ENCODE results near the gene KRTAP12-2.

KRTAP12-2 gene

DNA sequence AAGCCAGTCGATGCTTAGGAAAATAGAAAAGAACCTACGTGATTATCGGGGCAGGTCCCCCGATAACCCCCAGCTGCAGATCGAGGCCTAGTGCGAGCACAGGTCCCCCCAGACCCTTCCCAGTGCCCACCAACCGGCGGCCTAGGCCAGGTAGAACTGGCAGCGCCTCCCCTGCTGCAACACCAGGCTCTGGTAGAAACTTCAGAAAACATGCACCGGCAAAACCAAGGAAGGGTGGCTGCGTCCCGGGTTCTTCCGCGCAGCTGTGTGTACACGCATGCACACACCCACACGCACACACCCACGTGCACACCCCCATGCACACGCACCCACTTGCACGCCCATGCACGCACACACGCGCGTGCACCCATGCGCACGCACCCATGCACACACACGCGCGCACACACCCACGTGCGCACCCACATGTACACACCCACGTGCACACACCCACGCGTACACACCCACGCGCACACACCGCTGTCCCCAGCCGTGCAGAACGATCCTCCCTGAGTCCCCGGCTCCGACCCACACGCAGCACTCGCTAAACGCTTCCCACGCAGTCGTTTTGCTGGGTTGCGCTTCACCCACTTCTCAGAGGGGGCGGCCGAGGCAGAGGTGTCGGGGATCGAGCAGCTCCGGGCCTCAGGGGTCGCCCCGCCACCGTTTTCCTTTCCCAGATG, 39.4 kb upstream of the KRTAP12-2 start:
- TF ChIP-seq CTCF (IDR thresholded peaks at IDR 0.05; ENCODE audit: low read depth, low read length): no peak
- no peak overlapping the region for H3K4me3 ChIP-seq (ENCODE audit: low read depth, low read length)

DNA sequence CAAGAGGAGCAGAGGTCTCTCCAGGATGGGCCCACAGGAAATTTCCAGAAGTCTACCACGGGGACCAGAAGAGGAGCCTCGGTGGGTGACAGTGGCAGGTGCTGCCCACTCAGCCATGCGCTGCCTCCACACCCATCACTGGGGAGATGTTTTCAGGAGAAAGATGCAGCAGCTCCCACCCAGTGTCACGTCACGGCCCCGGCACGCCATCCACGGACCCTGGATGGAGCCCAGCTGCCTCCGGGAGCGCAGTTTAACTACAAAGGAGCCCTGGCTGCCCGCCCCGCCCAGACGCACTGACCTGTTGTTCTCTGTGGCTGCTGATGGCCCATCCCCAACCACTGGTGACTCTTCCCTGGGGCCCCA, 37.9 kb upstream of the KRTAP12-2 start:
- H3K4me3 ChIP-seq (ENCODE audit: low read depth, low read length): no peak overlapping the region
- TF ChIP-seq CTCF (IDR thresholded peaks at IDR 0.05; ENCODE audit: low read depth, low read length): no peak

GRCh38 chr21:44703731-44704635, 37.3 kb upstream of the KRTAP12-2 start:
- no peak overlapping the region for H3K4me3 ChIP-seq (ENCODE audit: low read depth, low read length)
- no peak for TF ChIP-seq CTCF (IDR thresholded peaks at IDR 0.05; ENCODE audit: low read depth, low read length)

DNA sequence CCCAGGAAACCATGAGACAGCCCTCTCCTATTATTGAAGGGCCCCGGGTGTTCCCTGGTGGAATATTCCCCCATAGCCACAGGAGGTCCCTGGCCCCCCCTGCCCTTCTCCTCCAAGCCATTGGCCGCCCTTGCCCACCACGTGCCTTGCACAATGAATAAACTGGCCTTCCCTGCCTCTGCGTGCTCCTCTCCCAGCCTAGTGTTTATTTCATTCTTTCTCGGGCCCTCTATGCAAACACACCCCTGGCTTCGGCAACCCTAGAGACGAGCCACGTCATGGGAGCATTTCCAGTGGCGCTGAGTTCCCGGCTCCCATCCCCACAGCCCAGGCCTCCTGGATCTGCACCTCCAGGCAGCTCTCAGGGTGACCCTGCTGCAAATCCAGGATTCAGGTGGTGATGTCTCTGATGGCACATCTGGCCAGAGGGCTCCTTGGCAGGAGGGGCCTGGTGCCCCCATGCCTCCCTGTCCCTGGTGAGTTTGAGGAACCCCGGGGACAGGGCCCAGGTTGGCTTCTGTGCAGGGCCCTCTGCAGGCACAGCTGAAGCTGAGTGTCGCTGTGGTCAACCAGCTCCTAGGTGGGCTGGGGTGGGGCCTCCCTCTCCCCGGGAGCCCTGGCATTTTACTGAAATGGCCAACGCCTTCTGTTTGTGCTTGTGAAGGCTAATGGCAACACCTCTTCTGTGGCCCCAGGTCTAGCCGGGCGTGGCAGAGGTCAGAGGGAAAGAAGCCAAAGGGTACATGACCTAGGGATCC, 36.4 kb upstream of the KRTAP12-2 start:
- no peak for TF ChIP-seq CTCF (IDR thresholded peaks at IDR 0.05; ENCODE audit: low read depth, low read length)
- H3K4me3 ChIP-seq (ENCODE audit: low read depth, low read length): no peak overlapping the region

GRCh38 chr21:44702111-44702972, 35.6 kb upstream of the KRTAP12-2 start:
- no peak overlapping the region for H3K4me3 ChIP-seq (ENCODE audit: low read depth, low read length)
- TF ChIP-seq CTCF (IDR thresholded peaks at IDR 0.05; ENCODE audit: low read depth, low read length): no peak

- H3K4me3 ChIP-seq (ENCODE audit: low read depth, low read length): no peak overlapping the region
- no peak for TF ChIP-seq CTCF (IDR thresholded peaks at IDR 0.05; ENCODE audit: low read depth, low read length)
Measured at GRCh38 chr21:44701541-44701940, 34.8 kb upstream of the KRTAP12-2 start.

Measured in WI38 (cell line).